D721Med (cell line): Measurements from ENCODE around the gene PAFAH1B2.
"Not testable (repeated sequence)": the region's sequence is repeated elsewhere in the genome, so short reads cannot be mapped to it uniquely, and the experiment has no call there.

Experiments
- DNase-seq: peaks from one replicate; pipeline ENCODE4 v3.0.0; 2011; ENCODE audit warnings: low spot score; ENCODE audit not compliant: insufficient read length
- FAIRE-seq: peaks from 2 replicates; lab custom pipeline; 2011; peaks lifted over from hg19 to GRCh38; lab: Jason Lieb, UNC
- TF ChIP-seq, protein P1 (sequence below): IDR thresholded peaks from 2 replicates; pipeline ENCODE4 v1.5.1; 2012; ENCODE audit warnings: mild to moderate bottlenecking, control low read depth; ENCODE audit not compliant: insufficient read depth; ENCODE audit errors: missing control alignments

PAFAH1B2 gene

DNA sequence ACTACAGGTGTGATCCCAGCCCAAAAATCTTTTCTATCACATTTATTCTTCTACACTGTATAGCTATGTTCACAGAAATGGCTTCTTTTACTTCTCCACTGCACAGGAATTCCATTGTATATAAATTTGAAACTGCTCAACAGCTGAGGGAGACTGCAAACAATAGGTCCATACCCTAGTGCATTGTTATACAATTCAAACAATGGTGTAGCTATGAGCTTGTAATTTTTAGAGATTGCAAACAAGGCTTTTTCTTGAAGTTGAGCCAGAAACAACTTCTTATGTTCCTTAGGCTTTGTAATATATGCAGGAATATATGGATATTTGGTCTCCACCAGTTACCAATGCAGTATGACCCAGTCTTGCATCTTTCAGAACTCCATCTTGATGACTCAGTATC is 26.4 kb upstream of the PAFAH1B2 start:
- no peak for FAIRE-seq

GRCh38 chr11:117121176-117121575 is 22.9 kb upstream of the PAFAH1B2 start:
- FAIRE-seq: no peak
- TF ChIP-seq, protein P1, sequence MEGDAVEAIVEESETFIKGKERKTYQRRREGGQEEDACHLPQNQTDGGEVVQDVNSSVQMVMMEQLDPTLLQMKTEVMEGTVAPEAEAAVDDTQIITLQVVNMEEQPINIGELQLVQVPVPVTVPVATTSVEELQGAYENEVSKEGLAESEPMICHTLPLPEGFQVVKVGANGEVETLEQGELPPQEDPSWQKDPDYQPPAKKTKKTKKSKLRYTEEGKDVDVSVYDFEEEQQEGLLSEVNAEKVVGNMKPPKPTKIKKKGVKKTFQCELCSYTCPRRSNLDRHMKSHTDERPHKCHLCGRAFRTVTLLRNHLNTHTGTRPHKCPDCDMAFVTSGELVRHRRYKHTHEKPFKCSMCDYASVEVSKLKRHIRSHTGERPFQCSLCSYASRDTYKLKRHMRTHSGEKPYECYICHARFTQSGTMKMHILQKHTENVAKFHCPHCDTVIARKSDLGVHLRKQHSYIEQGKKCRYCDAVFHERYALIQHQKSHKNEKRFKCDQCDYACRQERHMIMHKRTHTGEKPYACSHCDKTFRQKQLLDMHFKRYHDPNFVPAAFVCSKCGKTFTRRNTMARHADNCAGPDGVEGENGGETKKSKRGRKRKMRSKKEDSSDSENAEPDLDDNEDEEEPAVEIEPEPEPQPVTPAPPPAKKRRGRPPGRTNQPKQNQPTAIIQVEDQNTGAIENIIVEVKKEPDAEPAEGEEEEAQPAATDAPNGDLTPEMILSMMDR: no peak
- no peak for DNase-seq

More for the DNA sequence above, 26.4 kb upstream of the PAFAH1B2 start:
- no peak for DNase-seq
- TF ChIP-seq, protein P1: no peak

DNA sequence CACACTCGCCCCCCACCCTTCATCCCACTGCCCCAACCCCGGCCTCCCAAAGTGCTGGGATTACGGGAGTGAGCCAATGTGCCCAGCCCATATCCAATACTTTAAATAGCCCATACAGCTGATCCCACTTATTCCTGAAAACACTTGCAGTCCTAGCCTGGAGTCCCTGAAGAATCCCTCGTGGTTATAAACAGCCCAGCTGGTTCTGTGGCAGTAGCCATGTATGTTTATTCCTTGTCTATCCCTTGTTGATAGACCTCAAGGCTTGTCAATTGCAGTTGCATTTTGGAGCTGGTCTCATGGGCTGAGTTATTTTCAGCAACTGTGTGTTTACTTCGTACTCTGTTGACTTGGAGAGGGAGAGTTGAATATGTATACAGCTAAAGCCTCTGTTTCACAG is 21.5 kb upstream of the PAFAH1B2 start:
- DNase-seq: no peak
- TF ChIP-seq, protein P1: no peak
- no peak for FAIRE-seq

GRCh38 chr11:117126223-117126965 is 17.7 kb upstream of the PAFAH1B2 start:
- FAIRE-seq (no peak), DNase-seq (no peak)
- TF ChIP-seq, protein P1: no peak

DNA sequence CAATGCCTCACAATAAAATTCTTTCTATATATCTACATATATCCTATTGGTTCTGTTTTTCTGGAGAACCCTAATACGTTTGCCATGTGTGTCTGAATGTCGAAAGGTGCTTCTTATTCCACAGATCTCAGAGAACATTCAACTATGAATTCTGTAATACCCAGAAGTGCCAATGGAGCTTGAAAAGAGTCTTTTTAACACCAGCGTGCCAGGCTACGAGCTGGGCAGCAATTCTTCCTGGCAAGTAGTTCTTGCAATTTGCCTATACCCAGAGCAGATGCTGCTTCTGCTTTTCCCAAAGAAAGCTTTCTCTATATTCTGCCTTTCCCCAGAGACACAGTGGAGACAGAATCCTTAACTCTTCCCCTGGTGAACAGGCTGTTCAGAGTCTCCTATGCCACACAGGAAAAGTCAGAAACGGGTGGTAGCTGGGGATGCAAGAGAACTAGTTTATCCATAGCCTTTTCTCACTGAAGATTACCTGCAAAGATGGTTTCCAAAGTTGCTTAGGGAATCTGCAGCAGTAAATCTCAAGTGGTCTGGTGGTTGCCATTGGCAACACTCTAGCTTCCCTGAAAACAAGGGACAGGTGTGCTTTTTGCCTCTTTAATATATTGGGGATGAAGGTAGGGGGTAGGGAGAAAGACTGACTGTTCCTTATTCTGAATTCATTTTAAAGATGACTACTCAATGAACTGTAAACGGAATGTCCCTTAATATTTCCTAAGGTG is 16.8 kb upstream of the PAFAH1B2 start:
- TF ChIP-seq, protein P1: no peak
- DNase-seq (no peak), FAIRE-seq (no peak)

- DNase-seq: no peak
- no peak for FAIRE-seq
- TF ChIP-seq, protein P1: no peak
These were observed 15.8 kb upstream of the PAFAH1B2 start for GRCh38 chr11:117128289-117128688.

- not testable (repeated sequence) for DNase-seq, FAIRE-seq
These were observed 13.7 kb upstream of the PAFAH1B2 start for GRCh38 chr11:117130396-117130795.
